GM18519 (cell line): ENCODE measurements around the gene OR6B2.
"Not testable (repeated sequence)": the region's sequence is repeated elsewhere in the genome, so short reads cannot be mapped to it uniquely, and the experiment has no call there.

Experiments
- ATAC-seq: cut with Tn5 transposase; IDR thresholded peaks from one replicate; pipeline ENCODE4 v1.9.1; 2021; ENCODE audit warnings: mild to moderate bottlenecking, moderate library complexity; ENCODE audit not compliant: unreplicated experiment, low FRiP score

Gene OR6B2

DNA sequence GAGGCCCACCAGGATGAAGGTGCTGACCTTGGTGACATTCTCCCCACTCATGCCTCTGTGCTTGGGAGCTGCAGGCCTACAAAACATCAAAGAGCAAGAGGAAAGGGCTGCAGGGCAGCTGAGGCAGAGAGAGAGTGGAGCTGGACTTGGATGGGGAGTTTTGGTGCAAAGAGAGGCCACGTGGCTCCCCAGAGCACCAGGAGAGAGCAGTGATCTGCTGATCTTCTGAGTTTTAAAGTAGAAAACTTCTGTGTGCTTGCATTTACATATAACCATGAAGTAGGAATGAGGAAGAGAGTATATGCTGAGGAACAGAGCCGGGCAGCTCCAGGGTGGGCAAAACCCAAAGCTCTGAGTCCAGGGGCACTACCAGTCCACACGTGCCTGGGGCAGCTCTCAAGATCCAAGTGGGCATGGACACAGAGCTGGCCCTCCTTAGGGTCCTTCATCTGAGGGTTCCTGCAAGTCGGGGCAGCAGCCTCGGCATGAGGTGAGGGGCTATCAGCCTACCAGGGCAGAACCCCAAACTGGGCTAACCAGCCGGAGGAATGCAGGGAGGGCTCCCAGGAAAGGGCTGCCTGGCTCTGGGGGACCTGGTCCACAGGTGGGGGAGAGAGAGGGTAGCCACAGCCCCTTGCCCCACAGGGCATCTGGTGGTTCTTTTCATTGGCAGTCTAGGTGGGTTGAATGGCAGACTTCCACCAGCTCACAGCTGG is at the start of gene OR6B2:
Gene OR6B2 (minus strand): TSS at position 51 of the 716 bp plus-strand sequence. CDS start 0 bp downstream, at position 51.
- no peak for ATAC-seq

DNA sequence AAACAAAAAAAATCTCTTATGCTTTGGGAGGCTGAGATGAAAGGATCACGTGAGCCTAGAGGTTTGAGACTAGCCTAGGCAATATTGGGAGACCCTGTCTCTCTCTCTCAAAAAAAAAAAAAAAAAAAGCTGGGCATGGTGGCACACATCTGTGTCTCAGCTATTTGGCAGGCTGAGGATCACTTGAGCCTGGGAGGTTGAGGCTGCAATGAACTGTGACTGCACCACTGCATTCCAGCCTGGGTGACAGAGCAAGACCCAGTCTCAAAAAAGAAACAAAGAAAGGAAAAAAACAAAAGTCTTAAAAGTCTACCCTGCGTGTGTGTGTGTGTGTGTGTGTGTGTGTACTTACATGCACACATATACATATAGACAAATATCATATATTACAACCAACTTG is 48.4 kb upstream of the OR6B2 start:
- ATAC-seq, result no peak

GRCh38 chr2:240077442-240077841 is 47.2 kb upstream of the OR6B2 start:
- no peak for ATAC-seq

- ATAC-seq, result no peak
Observed at GRCh38 chr2:240074545-240074944, 44.3 kb upstream of the OR6B2 start.

DNA sequence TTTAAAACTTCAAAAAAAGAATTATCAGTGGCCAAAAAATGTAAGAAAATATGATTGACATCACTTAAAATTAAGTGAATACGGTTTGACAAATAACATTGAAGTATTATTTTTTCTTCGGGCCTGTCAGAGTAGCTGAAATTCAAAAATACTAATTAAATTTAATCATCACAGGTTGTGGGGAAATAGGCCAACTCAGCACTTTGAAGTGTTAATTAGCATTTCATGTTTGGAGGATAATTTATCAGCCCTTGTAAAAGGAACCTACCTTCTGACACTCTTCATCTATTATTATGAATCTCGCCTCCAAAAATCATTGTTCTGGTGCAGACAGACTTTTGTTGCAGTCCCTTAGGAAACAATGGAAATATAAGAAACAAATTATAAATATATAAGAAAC is 40.7 kb upstream of the OR6B2 start:
- ATAC-seq, result no peak

DNA sequence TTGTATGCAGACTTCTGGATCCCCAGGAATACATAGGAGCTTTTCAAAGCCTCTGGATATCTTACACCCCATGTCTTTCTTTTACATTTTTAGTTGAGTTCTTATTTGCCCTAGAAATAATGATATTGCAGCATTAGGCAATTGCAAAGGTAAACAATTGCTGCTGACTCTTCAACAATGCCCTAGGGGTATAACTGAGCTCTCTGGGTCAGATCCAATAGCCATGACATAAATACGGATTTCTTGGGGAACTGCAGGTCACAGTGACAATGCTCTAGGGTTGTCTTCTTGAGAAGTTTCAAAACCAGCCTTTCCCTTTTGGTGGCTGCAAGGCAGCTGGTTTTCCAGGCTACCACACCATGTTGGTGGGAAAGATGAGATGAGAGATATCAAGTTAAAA is 39.6 kb upstream of the OR6B2 start:
- no peak for ATAC-seq

GRCh38 chr2:240068193-240068592 is 38.0 kb upstream of the OR6B2 start:
- ATAC-seq, result no peak

- no peak for ATAC-seq
Observed at GRCh38 chr2:240066489-240066888, 36.3 kb upstream of the OR6B2 start.

- ATAC-seq, result no peak
Observed at GRCh38 chr2:240064898-240065297, 34.7 kb upstream of the OR6B2 start.

- ATAC-seq, result no peak
Observed at GRCh38 chr2:240060977-240061591, 30.9 kb upstream of the OR6B2 start.

DNA sequence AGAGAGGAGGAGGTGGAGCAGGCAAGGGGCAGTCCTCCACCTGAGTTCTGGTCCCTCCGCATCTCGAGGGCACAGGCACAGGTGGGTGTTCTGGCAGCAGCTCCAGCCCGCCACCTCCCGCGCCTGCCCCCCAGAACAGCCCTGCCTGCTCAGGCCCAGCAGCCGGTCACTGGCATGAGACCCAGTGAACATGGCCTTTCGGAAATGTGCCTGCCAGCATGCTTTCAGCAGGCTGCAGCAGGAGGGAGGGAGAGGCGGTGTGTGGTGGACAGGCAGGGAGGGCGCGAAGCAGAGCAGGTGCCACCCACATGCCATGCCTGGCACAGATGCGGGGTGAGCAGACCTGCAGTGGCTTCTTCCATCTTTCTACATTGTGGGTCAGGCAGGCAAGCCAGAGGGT is 26.4 kb upstream of the OR6B2 start:
- no peak for ATAC-seq

DNA sequence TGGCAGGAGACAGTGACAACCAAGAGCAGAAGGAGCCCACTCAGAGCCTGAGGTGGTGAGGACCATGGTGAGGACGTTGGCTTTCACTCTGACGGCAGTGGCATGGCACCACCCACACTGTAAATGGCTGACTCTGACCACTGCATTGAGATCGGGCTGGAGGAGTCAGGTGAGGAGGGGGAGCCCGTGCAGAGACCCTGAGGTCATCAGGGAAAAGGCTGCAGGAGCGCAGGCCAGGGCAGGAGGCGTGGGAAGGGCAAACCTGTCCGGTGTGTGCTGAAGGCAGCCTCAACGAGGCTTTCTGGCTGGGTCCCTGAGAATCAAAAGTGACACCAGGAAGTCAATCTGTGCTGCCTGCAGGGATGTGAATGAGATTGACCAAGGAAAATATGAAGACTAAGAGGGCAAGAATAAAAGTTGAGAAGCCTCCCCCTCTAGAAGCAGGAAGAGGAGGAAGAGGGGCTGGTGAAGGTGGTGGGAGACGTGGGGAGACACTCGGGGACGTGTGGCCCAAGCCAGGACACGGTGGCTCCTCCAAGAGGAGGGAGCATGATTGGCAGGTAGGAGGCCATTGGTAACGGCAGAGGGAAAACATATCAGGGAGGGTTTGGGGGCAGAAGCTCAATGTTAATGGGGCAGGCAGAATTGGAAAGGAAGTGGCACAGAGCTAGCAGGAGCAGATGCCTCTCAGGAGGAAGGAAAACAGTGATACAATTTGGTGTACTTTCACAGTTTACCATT is 25.1 kb upstream of the OR6B2 start:
- ATAC-seq, result no peak

- ATAC-seq, result no peak
Observed at GRCh38 chr2:240053173-240054155, 23.2 kb upstream of the OR6B2 start, which contains the start of gene OR6B3. TSS of gene OR6B3 (minus strand) at chr2:240053521.

DNA sequence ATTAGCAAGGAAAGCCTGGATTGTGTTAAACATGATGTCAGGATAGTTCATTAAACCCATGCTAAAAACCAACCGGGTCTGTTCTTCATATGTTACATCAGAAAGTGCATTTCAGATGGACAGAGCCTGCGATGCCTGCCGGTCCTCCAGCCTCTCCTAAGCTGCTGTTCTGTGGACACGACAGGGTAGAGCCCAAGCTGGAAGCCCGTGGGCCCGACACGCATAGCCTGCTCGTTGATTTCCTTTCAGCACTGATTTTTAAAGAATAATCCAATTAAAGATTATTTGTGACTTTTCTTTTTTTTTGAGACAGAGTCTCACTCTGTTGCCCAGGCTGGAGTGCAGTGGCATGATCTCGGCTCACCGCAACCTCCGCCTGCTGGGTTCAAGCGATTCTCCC is 22.3 kb upstream of the OR6B2 start:
- no peak for ATAC-seq

GRCh38 chr2:240051697-240052096 is 21.5 kb upstream of the OR6B2 start:
- no peak for ATAC-seq

DNA sequence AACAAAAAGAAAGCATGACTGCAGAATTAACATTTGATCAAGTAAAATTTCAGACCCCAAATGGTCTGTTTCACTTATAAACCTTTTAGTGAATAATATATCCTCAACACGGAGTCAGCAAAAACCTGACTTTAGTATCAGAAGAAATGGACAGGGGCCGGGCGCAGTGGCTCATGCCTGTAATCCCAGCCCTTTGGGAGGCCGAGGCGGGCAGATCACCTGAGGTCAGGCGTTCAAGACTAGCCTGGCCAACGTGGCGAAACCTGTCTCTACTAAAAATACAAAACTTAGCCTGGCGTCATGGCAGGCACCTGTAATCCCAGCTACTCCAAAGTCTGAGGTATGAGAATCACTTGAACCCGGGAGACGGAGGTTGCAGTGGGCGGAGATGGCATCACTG is 20.0 kb upstream of the OR6B2 start:
- ATAC-seq, result no peak

DNA sequence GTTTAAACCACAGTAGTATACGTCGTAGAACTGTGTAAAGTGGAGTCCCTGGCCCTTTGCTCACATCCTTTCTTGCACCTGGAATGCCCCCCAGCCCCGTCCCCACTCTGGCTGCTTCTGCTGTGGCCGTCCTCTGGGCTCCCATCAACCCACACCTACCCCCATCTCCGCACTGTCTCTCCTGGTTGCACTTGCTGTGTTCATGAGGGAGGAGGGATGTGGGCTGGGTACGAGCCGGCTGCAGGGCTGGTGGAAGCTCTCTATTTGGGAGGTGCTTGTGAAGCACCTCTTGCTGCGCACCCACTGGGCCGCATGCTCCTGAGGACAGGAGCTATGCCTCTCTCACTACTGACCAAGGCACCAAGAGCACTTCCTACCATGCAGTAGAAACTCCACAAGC is 18.0 kb upstream of the OR6B2 start:
- no peak for ATAC-seq

- no peak for ATAC-seq
Observed at GRCh38 chr2:240045098-240045497, 14.9 kb upstream of the OR6B2 start.

DNA sequence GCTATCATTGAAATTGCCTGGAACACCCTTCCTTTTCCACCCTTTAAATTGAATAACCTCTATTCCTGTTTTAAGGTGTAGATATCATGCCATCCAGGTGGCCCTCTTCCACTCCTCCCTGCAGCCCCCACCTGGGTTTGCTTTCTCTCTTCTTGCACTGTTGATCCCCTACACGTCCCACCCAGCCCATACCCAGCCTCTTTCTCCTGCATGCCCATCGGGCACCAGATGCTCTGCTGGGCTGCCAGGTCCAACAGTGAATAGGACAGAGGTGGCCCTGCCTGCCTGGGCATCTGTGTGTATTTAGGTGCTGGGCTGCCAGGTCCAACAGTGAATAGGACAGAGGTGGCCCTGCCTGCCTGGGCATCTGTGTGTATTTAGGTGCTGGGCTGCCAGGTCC is 13.9 kb upstream of the OR6B2 start:
- ATAC-seq, result not testable (repeated sequence)

GRCh38 chr2:240043279-240043989 is 13.2 kb upstream of the OR6B2 start:
- ATAC-seq, result no peak
